GM12864 (cell line): ENCODE measurements around the gene KIAA1586.
A peak's percentile ranks its signal among the peaks of the same experiment; 100 is the strongest.

Experiments
- DNase-seq: peaks from one replicate; pipeline ENCODE4 v3.0.0-alpha.2; 2011; ENCODE audit warnings: low read depth
- H3K4me3 ChIP-seq: 2 replicates; pipeline ENCODE4 v1.5.1; 2011; ENCODE audit warnings: mild to moderate bottlenecking, low read depth, low read length, control low read depth
- TF ChIP-seq, protein P1 (sequence below): IDR thresholded peaks from 2 replicates; pipeline ENCODE4 v1.5.1; 2011; ENCODE audit warnings: low read depth, mild to moderate bottlenecking, moderate library complexity, low read length, control low read depth, inconsistent platforms; ENCODE audit errors: missing control alignments

Gene KIAA1586

DNA sequence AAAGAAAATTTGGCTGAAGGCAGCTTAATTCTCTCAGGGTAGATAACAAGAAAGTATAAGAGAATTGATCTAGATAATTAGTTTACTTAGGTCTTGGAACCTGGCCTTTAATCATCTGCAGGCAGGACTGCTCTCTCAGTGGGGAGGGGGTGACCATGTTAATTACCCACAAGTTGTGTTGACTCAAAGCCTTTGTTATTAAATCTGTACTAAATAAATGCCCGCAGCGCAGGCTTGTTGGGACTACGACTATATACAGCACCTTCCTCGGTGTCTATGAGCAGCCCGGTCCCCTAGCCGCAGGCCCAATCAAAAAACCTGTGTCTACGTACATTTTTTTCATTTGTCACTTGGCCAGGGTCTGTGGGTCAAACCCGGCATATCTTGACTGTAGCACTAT lies 27.9 kb downstream of the KIAA1586 start:
- TF ChIP-seq, protein P1, sequence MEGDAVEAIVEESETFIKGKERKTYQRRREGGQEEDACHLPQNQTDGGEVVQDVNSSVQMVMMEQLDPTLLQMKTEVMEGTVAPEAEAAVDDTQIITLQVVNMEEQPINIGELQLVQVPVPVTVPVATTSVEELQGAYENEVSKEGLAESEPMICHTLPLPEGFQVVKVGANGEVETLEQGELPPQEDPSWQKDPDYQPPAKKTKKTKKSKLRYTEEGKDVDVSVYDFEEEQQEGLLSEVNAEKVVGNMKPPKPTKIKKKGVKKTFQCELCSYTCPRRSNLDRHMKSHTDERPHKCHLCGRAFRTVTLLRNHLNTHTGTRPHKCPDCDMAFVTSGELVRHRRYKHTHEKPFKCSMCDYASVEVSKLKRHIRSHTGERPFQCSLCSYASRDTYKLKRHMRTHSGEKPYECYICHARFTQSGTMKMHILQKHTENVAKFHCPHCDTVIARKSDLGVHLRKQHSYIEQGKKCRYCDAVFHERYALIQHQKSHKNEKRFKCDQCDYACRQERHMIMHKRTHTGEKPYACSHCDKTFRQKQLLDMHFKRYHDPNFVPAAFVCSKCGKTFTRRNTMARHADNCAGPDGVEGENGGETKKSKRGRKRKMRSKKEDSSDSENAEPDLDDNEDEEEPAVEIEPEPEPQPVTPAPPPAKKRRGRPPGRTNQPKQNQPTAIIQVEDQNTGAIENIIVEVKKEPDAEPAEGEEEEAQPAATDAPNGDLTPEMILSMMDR: no peak
- no peak overlapping the region for H3K4me3 ChIP-seq
- no peak for DNase-seq

DNA sequence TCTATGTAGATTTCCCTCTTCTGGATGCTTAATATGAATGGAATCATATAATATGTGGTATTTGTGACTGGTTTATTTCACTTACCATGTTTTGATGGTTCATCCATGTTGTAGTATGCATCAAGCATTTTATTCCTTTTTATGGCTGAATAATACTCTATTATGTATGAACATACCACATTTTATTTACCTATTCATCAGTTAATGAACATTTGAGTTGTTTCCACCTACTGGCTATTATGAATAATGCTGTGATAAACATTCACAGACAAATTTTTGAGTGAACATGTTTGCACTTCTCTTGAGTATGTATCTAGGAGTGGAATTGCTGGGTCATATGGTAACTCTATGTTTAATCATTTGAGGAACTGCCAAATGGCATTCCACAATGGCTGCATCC lies 28.6 kb downstream of the KIAA1586 start:
- TF ChIP-seq, protein P1: no peak
- no peak for DNase-seq
- no peak overlapping the region for H3K4me3 ChIP-seq

- no peak overlapping the region for H3K4me3 ChIP-seq
- no peak for DNase-seq
Observed at GRCh38 chr6:57078531-57079207, 32.2 kb downstream of the KIAA1586 start.

GRCh38 chr6:57085471-57085870 lies 39.0 kb downstream of the KIAA1586 start:
- TF ChIP-seq, protein P1: no peak
- DNase-seq: no peak
- no peak overlapping the region for H3K4me3 ChIP-seq

More at GRCh38 chr6:57078531-57079207, 32.2 kb downstream of the KIAA1586 start:
- TF ChIP-seq, protein P1: no peak

DNA sequence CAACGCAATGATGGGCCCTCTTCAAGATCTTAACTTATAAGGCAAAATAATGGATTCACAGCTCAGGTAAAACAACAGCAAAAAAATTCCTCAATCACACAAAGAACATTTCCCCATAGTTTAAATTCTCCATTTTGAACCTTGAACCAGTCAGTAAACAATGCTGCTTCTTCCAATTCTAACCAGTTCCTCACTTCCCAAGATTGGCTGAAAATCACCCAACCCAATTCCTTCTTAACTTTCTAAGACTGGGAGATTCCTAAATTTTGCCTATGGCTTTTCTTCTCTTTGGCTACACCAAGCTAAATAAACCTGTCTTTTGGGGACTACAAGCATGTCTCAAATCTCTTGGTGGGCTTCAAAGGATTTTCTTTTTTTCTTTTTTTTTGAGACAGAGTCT lies 40.4 kb downstream of the KIAA1586 start:
- TF ChIP-seq, protein P1: no peak

GRCh38 chr6:57087916-57088315 lies 41.4 kb downstream of the KIAA1586 start:
- DNase-seq: no peak
- H3K4me3 ChIP-seq: no peak overlapping the region
- TF ChIP-seq, protein P1: no peak

More for the DNA sequence above, 40.4 kb downstream of the KIAA1586 start:
- DNase-seq: no peak
- no peak overlapping the region for H3K4me3 ChIP-seq

- no peak for DNase-seq
- TF ChIP-seq, protein P1: no peak
- peak overlapping the region; percentile 49 for H3K4me3 ChIP-seq
Observed at GRCh38 chr6:57089265-57089664, 42.8 kb downstream of the KIAA1586 start.
